ENCODE measurements around the gene BAK1. TPM values are rescaled to one million over a fixed set of nuclear protein-coding genes. Genes with fewer than 3 reads are reported as not detected.

Gene BAK1
- total RNA-seq, 1 donor from 2014 or later: 18.8 TPM

Other genes starting within 250 kb of the BAK1 start
- 0.24 TPM for gene KIFC1, start 188.5 kb downstream of the BAK1 start, total RNA-seq
- 74.8 TPM for gene PHF1, start 169.3 kb downstream of the BAK1 start, total RNA-seq
- gene CUTA, start 162.2 kb downstream of the BAK1 start, total RNA-seq: 94.6 TPM
- gene SYNGAP1, start 160.2 kb downstream of the BAK1 start, total RNA-seq: 9.0 TPM
- gene ZBTB9, start 125.7 kb downstream of the BAK1 start, total RNA-seq: 4.5 TPM
- 6.9 TPM for gene ITPR3, start 41.0 kb upstream of the BAK1 start, total RNA-seq
- 209 TPM for gene UQCC2, start 131.4 kb upstream of the BAK1 start, total RNA-seq
- 16.6 TPM for gene IP6K3, start 166.6 kb upstream of the BAK1 start, total RNA-seq
- 29.6 TPM for gene LEMD2, start 208.9 kb upstream of the BAK1 start, total RNA-seq
- gene MLN, start 223.7 kb upstream of the BAK1 start, total RNA-seq: not detected

Data from cardiac septum (tissue), 1 donor.